Right lobe of liver (tissue), 4 donors: ENCODE data around the gene GABRP.

Experiments
- CTCF ChIP-seq, 4 donors: fragments of 200-600 bp in 3 of 4; fragments of 450-650 bp in 1 of 4; IDR thresholded peaks; one replicate each; pipeline versions ENCODE4 v1.5.1 to v1.8.0; 2016 to 2022; ENCODE audit warnings: antibody characterized with exemption in 4 of 4, mild to moderate bottlenecking in 2 of 4
- POLR2A ChIP-seq: fragments of 450-650 bp; IDR thresholded peaks from one replicate; pipeline ENCODE4 v1.6.1; 2017; ENCODE audit warnings: antibody characterized with exemption, mild to moderate bottlenecking
- donor health status: DM: no; HTN: no; CAD: no.
- donor health status: DM: no; HTN: no; CAD: no.
- donor health status: DM: no; HTN: yes; CAD: no.

GRCh38 chr5:170773024-170773985, 10.2 kb upstream of the GABRP start:
- TF ChIP-seq POLR2A (no peak), CTCF (IDR thresholded peaks at IDR 0.05) (no peak)
